RPMI7951 (cell line): ENCODE data around the gene CRAMP1. TPM values are rescaled to one million over a fixed set of nuclear protein-coding genes. Genes with fewer than 3 reads are reported as not detected.
"Not testable (repeated sequence)": the region's sequence is repeated elsewhere in the genome, so short reads cannot be mapped to it uniquely, and the experiment has no call there.

ENCODE experiments used
- DNase-seq: peaks from one replicate; pipeline ENCODE4 v3.0.0-alpha.2; 2012; ENCODE audit warnings: low read depth
- total RNA-seq: library from RNA; depleted of rRNA; stranded (reverse); fragments of >200 nt; shearing (Covaris generic); gene quantifications from 2 replicates; pipeline ENCODE4 v1.2.3, GENCODE V29; 2014; rRNA removed

The CRAMP1 gene, protein sequence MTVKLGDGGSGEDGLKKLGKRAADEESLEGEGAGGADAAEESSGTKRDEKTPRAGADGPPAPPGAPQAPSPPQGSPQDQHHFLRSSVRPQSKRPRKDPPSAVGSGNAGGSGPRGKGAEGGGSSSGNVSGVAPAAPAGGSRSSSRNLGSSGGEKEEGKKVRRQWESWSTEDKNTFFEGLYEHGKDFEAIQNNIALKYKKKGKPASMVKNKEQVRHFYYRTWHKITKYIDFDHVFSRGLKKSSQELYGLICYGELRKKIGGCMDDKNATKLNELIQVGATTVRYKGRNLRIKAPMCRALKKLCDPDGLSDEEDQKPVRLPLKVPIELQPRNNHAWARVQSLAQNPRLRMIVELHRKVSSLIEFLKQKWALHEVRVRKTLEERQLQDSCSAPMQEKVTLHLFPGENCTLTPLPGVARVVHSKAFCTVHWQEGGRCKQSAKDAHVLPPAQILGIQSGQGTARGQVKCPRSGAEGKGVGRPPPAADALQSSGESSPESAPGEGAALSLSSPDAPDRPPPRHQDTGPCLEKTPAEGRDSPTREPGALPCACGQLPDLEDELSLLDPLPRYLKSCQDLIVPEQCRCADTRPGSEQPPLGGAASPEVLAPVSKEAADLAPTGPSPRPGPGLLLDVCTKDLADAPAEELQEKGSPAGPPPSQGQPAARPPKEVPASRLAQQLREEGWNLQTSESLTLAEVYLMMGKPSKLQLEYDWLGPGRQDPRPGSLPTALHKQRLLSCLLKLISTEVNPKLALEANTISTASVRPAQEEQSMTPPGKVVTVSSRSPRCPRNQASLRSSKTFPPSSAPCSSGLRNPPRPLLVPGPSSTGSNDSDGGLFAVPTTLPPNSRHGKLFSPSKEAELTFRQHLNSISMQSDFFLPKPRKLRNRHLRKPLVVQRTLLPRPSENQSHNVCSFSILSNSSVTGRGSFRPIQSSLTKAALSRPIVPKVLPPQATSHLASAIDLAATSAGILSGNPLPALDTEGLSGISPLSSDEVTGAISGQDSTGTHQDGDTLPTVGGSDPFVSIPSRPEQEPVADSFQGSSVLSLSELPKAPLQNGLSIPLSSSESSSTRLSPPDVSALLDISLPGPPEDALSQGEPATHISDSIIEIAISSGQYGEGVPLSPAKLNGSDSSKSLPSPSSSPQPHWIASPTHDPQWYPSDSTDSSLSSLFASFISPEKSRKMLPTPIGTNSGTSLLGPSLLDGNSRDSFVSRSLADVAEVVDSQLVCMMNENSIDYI (N-terminal part only)
- 3.2 and 4.7 TPM in 2 replicates for total RNA-seq

DNA sequence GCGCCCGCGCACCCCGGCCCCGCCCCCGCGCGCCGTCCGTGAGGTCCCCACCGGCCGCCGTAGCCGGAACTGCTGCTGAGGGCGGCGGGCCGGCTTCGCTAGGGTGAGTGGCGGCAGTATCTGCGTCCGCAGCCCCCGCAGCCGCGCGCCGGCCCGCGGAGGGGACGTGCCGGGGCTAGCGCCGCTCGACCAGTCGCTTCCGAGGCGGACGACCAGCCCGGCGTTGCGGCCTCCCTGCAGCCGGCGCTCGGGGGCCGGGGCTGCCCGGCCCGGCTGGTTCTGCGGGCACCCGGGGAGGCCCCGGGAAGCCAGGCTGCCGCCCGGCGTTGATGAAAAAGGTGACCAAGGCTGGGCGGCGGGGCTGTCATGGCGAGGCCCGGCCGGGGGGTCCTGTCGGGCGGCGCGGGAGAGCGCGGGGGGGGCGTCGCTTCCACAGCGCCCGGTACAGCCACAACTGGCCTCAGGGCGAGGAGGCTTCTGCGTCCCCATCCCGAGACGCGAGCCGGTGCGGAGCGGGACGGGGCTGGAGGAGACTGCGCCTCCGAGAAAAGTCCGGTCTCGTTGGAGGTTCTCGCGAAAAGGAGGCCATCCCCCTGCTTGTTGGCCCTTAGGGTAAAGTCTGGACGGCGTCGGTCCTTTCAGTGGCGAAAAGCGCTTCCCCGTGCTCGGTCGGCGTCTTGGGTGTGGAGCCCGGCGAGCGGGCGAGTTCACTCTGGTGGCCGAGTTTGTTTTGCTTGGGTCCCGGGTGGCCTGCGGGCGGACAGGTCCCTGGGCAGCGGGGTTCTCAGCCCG lies at the start of gene CRAMP1:
TSS of gene CRAMP1 (plus strand) at position 41 of the 792 bp plus-strand sequence. CDS start 2,280 bp downstream, outside the sequence.
- peak; percentile 10 for DNase-seq

DNA sequence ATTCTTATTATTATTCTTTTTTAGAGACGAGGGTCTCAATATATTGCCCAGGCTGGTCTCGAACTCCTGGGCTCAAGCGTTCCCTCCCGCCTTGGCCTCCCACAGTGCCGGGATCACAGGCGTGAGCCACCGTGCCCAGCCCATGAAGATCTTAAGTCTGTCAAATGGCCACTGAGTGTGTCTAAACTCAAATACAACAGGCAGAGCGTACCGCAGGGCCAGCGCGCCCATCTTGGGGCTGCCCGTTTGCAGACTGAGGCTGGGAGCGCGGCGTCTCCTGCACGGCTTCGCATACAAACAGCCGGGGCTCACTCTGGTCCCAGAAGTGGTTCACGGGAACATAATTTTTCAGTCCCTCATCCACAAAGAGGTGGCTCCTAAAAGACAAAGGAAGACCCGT lies 48.4 kb upstream of the CRAMP1 start:
- no peak for DNase-seq

DNA sequence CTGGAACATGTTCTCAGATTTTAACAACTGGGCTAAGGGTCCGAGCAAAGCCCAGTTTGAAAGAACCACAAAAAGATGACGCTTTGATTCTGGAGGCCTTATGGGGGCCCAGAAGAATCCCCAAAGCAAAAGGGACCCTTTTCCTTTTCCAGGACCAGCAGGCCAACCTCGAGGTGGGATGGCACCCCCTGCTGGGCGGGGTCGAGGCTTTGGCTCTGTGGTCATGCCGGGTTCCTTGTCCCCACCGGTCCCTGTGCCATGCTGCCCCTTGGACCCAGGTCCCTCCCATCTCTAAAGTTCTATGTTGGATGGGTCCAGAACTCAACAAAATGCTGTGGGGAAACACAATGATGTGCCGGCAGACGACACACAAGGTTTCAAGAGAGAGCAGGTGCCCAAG lies 47.8 kb upstream of the CRAMP1 start:
- no peak for DNase-seq

DNA sequence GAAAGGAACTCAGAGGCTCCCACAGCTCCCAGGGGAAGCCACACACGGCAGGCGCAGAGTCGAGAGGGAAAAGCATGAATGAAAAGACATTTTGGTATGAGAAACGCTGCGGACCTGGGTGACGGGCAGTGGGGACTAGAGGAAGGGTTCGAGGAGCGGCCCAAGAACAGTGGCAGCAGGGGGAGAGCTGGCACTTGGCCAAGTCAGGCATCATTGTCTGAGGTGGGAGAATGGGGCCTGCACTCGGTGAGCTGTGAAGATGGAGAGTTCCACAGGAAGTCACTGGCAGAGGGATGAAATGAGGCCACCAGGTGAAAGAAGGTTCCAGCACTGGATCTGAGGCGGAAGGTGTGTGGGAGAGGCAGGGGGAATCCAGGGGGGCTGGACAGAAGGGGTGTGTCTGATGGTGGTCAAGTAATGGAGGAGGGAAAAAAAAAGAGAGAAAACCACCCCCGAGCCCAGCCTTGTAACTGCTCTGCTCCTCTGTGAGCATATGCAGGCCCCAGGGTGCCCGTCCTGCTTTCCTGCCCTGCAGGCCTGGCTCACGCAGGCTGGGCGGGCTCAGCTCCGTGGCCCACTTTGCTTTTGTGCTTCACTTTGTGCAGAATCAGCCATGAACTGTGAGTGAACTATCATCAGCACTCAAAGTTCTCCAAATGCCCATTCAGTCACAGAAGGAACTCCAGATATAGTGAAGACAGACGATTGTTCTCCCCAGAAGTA lies 46.9 kb upstream of the CRAMP1 start:
- DNase-seq, result no peak

DNA sequence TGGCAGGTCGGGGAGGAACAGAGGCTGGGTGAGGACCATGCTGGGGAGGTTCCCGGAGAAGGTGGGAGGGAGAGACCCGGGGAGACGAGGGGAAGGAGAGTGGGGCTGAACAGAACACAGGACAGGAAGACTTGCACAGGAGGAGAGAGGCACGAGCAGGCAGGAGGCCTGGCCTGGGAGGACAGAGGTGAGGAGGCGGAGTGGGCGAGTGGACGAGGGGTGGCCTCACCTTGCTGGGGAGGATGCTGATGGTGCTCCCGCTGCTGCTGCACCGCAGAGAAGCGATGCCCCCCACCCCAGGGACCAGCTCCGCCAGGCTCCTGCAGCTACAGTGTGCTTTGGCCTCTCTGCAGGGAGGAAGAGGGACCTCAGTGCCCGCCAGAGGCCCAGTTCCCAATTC lies 44.2 kb upstream of the CRAMP1 start:
- DNase-seq, result no peak

DNA sequence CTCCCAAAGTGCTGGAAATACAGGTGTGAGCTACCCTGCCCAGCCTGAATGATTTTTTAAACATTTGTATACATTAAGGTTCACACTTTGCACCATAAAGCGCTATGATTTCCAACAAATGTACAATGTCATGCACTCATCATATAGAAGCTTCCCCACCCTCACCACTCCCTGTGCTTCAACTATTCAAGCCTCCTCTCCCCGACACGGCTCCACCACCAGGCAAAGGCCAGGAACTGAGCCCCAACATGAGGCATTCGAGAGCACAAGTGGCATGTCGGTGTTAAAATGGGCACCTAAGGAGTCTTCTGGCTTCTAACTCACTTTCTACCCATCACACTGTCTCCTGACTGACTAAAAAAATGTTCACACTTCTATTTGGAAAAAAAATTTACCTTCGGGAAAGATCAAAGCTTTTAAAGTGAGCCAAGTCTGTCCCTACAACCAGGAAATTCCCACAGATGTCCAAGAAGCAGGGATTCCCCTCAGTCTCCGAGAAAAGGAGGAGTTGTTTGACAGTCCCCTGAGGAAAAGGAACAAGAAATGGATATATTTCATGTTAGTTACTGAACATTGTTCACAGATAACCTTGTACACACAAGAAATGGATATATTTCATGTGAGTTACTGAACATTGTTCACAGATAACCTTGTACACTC lies 41.0 kb upstream of the CRAMP1 start:
- no peak for DNase-seq

DNA sequence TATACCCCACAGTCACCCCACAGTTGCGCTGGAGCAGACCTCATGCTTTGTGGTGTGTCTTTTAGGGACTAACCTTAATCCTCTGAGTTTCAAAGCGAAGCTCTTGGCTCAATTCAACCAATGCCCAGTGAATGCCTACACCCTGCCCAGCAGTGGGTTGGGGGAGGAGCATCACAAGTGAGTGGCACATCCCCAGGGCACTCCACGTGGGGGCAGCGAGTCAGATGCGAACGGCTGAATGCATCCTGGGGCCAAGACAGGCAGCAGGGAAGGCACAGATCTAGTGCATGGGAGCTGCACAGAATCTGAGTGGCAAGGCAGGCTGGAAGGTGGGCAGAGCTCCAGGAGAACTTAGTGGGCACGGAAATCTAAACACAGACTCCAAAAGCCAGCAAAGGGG lies 39.5 kb upstream of the CRAMP1 start:
- peak; percentile 3 for DNase-seq

DNA sequence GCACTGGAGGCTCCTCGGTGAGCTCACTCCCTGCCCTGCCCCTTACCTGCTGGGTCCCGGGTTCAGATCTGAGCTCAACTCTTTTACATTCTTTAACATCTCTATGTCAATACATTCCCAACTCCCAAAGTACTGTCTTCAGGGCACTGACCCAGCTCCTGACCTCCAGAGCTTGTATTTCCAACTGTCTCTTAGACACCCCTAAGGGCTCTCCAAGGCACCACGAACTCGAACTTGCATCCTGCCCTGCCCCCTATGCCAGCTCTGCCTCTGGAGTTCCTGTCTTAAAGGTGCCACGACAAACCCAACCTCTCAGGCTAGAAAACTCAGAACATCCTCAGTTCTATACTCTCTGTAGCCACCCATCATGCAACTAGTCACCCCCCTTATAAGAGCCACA lies 38.9 kb upstream of the CRAMP1 start:
- DNase-seq, result no peak

DNA sequence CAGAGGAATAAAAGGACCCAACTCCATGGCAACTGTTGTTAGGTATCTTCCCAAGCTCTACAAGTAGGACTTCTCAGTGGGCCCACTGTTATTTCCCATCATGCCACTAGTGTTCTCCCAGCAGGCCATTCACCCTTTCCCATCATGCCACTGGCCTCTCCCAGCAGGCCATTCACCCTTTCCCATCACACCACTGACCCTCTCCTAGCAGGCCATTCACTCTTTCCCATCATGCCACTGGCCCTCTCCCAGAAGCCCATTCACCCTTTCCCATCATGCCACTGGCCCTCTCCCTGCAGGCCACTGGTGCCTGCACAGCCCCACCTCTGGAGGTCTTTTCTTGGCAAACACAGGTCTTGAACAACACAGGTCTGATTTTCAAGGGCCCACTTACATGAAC lies 36.6 kb upstream of the CRAMP1 start:
- DNase-seq, result no peak

DNA sequence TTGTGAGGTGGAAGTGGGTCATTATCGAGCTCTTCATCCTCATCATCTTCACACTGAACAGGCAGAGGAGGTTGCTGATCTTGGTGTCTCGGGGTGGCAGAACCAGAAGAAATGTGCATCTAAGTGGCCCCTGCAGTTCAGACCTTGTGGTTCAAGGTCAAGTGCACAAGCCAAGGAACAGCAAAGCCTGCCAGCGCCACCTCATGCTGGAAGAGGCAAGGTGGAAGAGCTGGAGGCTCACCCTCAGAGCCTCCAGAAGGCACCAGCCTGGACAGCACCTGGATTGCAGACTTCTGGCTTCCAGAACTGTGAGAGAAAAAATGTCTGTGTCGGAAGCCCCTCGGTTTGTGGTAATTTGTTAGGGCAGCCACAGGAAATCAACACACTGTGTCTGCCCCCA lies 32.9 kb upstream of the CRAMP1 start:
- DNase-seq, result no peak

DNA sequence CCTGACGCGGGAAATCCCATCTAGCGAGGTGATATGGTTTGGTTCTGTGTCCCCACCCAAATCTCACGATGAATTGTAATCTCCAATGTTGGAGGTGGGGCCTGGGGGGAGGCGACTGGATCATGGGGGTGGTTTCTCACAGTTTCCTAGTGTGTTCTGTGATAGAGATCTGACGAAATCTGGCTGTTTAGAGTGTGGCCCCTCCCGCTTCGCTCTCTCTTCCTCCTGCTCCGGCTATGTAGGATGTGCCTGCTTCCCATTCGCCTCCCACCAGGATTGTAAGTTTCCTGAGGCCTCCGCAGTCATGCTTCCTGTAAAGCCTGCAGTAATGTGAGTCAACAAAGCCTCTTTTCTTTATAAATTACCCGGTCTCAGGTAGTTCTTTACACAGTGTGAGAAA lies 31.9 kb upstream of the CRAMP1 start:
- DNase-seq, result no peak

DNA sequence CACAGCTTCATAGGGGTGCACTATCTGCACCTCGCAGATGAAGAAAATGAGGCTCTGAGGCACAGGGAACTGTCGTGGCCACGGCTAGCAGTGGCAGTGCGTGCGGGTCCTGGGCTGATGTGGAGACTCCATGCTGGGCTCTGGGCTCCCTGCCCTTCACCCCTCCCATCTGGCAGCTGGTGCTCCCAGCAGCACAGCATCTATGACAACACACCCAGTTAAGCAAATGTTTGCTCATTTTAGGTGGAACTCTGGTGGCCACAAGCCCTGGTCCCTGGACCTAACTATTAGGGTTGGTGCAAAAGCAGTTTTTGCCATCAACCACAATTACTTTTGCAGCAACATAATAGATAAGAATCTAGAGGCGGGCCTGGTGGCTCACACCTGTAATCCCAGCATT lies 31.2 kb upstream of the CRAMP1 start:
- DNase-seq, result no peak

DNA sequence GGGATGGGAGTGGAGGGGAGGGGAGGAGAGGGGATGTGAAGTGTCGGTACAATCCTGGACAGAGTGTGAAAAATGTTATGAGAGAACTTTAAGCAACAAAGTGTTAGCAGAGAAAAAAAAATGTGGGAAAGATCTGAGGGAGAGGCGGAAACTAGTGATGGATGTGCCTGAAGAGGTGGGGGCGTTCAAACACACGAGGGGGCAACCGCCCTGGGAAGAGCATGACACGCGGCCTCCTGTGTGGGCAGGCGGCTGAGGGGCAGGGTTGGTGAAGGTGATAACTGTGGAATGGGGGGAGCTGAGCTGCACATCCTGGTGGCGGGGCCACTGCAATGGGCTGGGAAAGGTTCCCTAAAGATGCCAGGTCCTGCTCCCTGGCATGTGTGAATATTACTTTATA lies 30.4 kb upstream of the CRAMP1 start:
- no peak for DNase-seq

DNA sequence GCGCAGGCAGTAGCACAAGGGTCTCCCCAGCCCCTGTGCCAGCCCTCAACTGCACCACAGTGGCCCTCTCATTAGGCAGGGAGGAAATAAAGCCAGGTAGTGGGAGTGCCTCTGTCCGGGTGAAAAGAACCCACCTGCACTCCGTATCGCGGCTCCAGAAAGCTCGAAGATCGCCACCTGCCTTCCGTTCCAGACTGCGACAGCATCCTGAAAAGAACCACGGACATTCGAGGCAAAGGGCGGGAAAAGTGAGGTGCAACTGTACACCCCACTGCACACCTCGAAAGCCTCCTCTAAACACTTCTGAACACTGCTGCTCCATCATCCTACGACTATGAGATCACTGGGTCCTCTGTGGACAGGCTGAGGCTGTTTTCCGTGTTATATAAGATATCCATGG lies 29.0 kb upstream of the CRAMP1 start:
- no peak for DNase-seq

DNA sequence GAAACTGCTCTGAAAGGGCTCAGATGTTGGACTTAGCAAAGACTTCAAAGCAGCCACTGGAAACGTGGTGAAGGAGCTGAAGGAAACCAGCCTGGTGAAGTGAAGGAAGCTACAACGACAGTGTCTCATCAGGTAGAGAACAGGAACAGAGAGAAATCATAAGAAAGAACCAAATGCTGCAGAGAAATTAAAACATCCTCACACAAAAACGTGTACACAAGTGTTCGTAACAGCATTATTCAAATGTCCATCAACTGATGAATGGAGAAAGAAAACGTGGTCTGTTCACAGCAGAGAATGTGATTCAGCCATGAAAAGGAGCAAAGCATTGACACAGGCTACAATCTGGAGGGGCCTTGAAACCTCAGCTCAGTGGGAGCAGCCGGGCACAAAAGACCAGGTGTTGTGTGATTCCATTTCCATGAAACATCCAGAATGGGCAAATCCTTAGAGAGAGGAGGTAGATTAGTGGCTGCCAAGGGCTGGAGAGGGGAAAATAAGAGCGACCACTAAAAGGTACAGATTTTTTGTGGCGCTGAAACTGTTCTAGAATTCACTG lies 27.2 kb upstream of the CRAMP1 start:
- no peak for DNase-seq

DNA sequence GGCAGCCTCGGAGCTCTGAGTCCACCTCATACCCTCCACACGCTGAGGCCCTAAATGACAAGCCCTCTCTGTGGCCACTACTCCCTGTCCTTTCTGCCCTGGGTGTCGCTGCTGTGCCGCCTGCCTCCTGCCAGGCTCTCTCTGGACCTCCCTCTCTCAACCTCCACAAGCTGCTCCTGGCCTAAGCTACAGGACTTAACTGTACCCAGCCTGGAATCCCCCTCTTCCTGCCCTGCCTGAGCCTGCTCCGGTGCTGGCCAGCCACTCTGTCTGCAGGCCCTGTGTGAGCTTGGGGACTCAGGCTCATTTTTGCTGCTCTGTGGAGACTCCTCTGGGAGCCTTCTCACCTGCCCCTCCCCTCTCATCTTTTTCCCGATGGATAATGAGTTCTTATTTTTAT lies 21.8 kb upstream of the CRAMP1 start:
- no peak for DNase-seq

DNA sequence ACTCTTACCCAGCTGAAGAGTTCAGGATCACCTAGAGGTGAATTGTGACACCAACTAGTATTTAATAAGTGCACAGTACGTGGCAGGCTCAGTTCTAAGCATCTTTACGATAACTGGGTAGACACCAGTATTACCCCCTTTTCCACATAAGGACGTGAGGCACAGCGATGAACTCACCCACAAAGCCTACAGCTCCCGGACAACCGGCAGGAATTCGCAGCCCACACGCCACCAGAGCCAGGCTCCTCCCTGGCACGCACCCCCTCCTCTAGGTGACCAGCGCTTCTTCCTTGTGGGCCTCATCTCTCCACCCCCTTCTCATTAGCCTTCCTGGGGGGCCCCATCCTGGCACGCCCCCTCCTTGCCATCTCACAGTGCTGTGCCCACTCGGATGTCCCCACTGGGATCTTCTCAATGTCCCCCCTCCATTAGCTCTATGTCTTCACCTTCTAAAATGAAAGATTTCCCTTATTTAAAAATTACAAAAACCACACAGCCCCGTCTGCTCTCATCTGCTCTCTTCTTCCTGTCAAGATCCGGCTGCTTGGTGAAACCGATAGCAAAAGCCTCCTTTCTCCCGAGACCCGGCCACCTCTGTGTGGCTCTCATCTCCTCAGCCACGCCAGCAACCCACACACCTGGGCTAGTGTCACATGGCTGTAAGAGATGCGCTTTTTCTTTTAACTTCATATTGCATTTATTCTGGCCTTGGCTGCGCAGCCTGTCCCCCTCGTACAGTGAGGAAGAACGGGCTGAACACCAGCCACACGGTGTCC lies 21.0 kb upstream of the CRAMP1 start:
- DNase-seq, result no peak

DNA sequence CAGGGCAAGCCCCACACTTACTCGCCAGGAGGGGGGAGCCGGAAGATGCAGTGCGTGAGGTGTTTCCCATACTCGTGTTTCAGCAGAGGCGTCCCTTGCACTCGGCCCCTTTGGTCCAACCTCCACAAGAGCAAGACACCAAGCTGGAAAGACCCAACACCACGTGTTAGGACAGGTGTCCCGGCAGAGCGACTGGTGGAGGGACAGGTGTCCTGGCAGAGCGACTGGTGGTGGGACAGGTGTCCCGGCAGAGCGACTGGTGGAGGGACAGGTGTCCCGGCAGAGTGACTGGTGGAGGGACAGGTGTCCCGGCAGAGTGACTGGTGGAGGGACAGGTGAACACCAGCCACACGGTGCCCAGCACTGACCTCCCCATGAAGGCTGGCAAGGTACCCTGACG lies 19.7 kb upstream of the CRAMP1 start:
- DNase-seq, result no peak

DNA sequence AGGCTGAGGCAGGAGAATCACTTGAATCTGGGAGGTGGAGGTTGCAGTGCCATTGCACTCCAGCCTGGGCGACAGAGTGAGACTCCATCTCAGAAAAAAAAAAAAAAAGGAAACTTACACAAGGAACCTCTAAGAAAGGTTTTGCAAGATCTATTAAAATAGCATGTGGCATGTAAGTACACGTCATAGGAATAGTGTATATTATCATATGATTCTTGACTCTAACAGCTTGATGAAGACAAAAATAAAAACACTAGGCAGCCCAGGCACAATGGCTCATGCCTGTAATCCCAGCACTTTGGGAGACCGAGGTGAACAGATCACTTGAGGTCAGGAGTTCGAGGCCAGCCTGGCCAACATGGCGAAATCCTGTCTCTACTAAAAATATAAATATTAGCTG lies 16.6 kb upstream of the CRAMP1 start:
- DNase-seq, result not testable (repeated sequence)
